Neural cell (in vitro differentiated cells): Measurements from ENCODE around the gene DSG4. TPM values are rescaled to one million over a fixed set of nuclear protein-coding genes. Genes with fewer than 3 reads are reported as not detected.

Experiments used
- H2AFZ ChIP-seq: fragments of 200-600, 300-800 bp; sonication (generic), shearing (Covaris generic); 2 replicates; pipeline ENCODE4 v1.6.0; 2014; ENCODE audit warnings: low read depth, mild to moderate bottlenecking, antibody characterized with exemption, low read length, moderate library complexity
- H3F3A ChIP-seq: fragments of 200-600 bp; shearing (Covaris generic); 2 replicates; pipeline ENCODE4 v1.6.1; 2016; ENCODE audit warnings: mild to moderate bottlenecking, moderate library complexity, mixed read lengths, antibody characterized with exemption, low read length; ENCODE audit not compliant: insufficient read depth, poor library complexity, severe bottlenecking
- H3K27ac ChIP-seq: fragments of 200-600, 300-800 bp; sonication (generic), shearing (Covaris generic); 2 replicates; pipeline ENCODE4 v1.5.1; 2014; ENCODE audit warnings: mild to moderate bottlenecking, low read length, moderate library complexity
- H3K27me3 ChIP-seq: fragments of 300-800, 200-600 bp; sonication (generic), shearing (Covaris generic); 2 replicates; pipeline ENCODE4 v1.6.0; 2014; ENCODE audit warnings: mild to moderate bottlenecking, low read depth, low read length, moderate library complexity; ENCODE audit not compliant: insufficient read depth
- H3K36me3 ChIP-seq: fragments of 300-800, 200-600 bp; sonication (generic), shearing (Covaris generic); 2 replicates; pipeline ENCODE4 v1.5.1; 2014; ENCODE audit warnings: mild to moderate bottlenecking, antibody characterized with exemption, low read length, moderate library complexity; ENCODE audit not compliant: insufficient read depth
- H3K4me2 ChIP-seq: fragments of 300-800, 200-600 bp; sonication (generic), shearing (Covaris generic); 2 replicates; pipeline ENCODE4 v1.6.0; 2014; ENCODE audit warnings: mild to moderate bottlenecking, low read length
- H3K4me3 ChIP-seq: fragments of 300-800, 200-600 bp; sonication (generic), shearing (Covaris generic); 2 replicates; pipeline ENCODE4 v1.5.1; 2014; ENCODE audit warnings: mild to moderate bottlenecking, low read length, moderate library complexity
- H3K79me2 ChIP-seq: fragments of 200-600 bp; shearing (Covaris generic); replicated peaks from 2 replicates; pipeline ENCODE4 v1.6.0; 2014; ENCODE audit warnings: mild to moderate bottlenecking, low read length, moderate library complexity; ENCODE audit not compliant: insufficient read depth
- H3K9ac ChIP-seq: fragments of 300-800, 200-600 bp; sonication (generic), shearing (Covaris generic); 2 replicates; pipeline ENCODE4 v1.6.1; 2016; ENCODE audit warnings: mild to moderate bottlenecking, low read length, mixed read lengths
- H3K9me2 ChIP-seq: fragments of 200-600 bp; shearing (Covaris generic); 2 replicates; pipeline ENCODE4 v1.6.1; 2016; ENCODE audit warnings: mild to moderate bottlenecking, low read length, mixed read lengths; ENCODE audit not compliant: insufficient read depth
- H3K9me3 ChIP-seq: fragments of 200-600, 300-800 bp; sonication (generic), shearing (Covaris generic); 2 replicates; pipeline ENCODE4 v1.6.1; 2016; ENCODE audit warnings: mild to moderate bottlenecking, mixed run types, low read length, moderate library complexity, mixed read lengths
- H4K20me1 ChIP-seq: fragments of 200-600 bp; shearing (Covaris generic); 2 replicates; pipeline ENCODE4 v1.6.1; 2016; ENCODE audit warnings: mild to moderate bottlenecking, mixed run types; ENCODE audit not compliant: insufficient read depth
- CTCF ChIP-seq: fragments of 450-650 bp; IDR thresholded peaks from 2 replicates; pipeline ENCODE4 v1.5.1; 2014; ENCODE audit warnings: antibody characterized with exemption, mild to moderate bottlenecking, moderate library complexity; ENCODE audit not compliant: poor library complexity, severe bottlenecking
- EP300 ChIP-seq: fragments of 450-650 bp; conservative IDR thresholded peaks from 2 replicates; pipeline ENCODE4 v1.6.1; 2014; ENCODE audit warnings: antibody characterized with exemption, mild to moderate bottlenecking, moderate library complexity; ENCODE audit not compliant: poor library complexity, severe bottlenecking
- EZH2 ChIP-seq: fragments of 200-600, 300-800 bp; shearing (Covaris generic), sonication (generic); IDR thresholded peaks from 2 replicates; pipeline ENCODE4 v1.6.1; 2014; ENCODE audit warnings: antibody characterized with exemption, low read length, borderline replicate concordance, mild to moderate bottlenecking; ENCODE audit not compliant: insufficient read depth, poor library complexity, severe bottlenecking
- MXI1 ChIP-seq: fragments of 450-650 bp; conservative IDR thresholded peaks from 2 replicates; pipeline ENCODE4 v1.6.1; 2014; ENCODE audit warnings: antibody characterized with exemption, mild to moderate bottlenecking; ENCODE audit not compliant: poor library complexity, severe bottlenecking
- POLR2AphosphoS5 ChIP-seq: IDR thresholded peaks from 2 replicates; pipeline ENCODE4 v1.6.1; 2012
- RAD21 ChIP-seq: fragments of 450-650 bp; conservative IDR thresholded peaks from 2 replicates; pipeline ENCODE4 v1.6.1; 2014; ENCODE audit warnings: antibody characterized with exemption, mild to moderate bottlenecking, moderate library complexity
- REST ChIP-seq: IDR thresholded peaks from 2 replicates; pipeline ENCODE4 v1.6.1; 2012; ENCODE audit warnings: borderline replicate concordance
- SMC3 ChIP-seq: fragments of 450-650 bp; conservative IDR thresholded peaks from 2 replicates; pipeline ENCODE4 v1.6.1; 2014; ENCODE audit warnings: antibody characterized with exemption, mild to moderate bottlenecking, moderate library complexity; ENCODE audit not compliant: poor library complexity
- TAF1 ChIP-seq: IDR thresholded peaks from 2 replicates; pipeline ENCODE4 v1.6.1; 2012; ENCODE audit warnings: low read depth
- polyA plus RNA-seq: library from polyadenylated mRNA; depleted of rRNA; stranded (reverse); fragments of >200 nt; gene quantifications from 2 replicates; pipeline ENCODE4 v1.2.3, GENCODE V29; 2014

The DSG4 gene
- polyA plus RNA-seq, 1 donor from 2014 or later, result not detected

GRCh38 chr18:31380912-31381311 is 4.3 kb downstream of the DSG4 start:
- H3K79me2 ChIP-seq, result no peaks in the 10 kb centered on the region
- no peak overlapping the region for H2AFZ ChIP-seq
- H3K9me2 ChIP-seq, result no peaks in the 10 kb centered on the region
- H3F3A ChIP-seq, result no peaks in the 10 kb centered on the region
- H3K27me3 ChIP-seq, result no peaks in the 10 kb centered on the region
- H3K4me2 ChIP-seq, result no peak overlapping the region
- H3K9me3 ChIP-seq, result no peaks in the 10 kb centered on the region
- no peak overlapping the region for H3K4me3 ChIP-seq
- no peaks in the 10 kb centered on the region for H4K20me1 ChIP-seq
- no peak for TF ChIP-seq RAD21
- no peak for TF ChIP-seq POLR2AphosphoS5
- TF ChIP-seq MXI1, result no peak
- TF ChIP-seq EP300, result no peak
- no peak for TF ChIP-seq REST
- TF ChIP-seq EZH2, result no peak
- TF ChIP-seq SMC3, result no peak
- no peak for TF ChIP-seq CTCF
- no peak for TF ChIP-seq TAF1
- H3K27ac ChIP-seq, result no peak overlapping the region
- no peaks in the 10 kb centered on the region for H3K36me3 ChIP-seq
- no peak overlapping the region for H3K9ac ChIP-seq

- H3K27me3 ChIP-seq, result no peaks in the 10 kb centered on the region
- TF ChIP-seq SMC3, result no peak
- TF ChIP-seq TAF1, result no peak
- no peak for TF ChIP-seq MXI1
- no peak for TF ChIP-seq CTCF
- no peak for TF ChIP-seq EP300
- no peak for TF ChIP-seq POLR2AphosphoS5
- no peak for TF ChIP-seq REST
- TF ChIP-seq RAD21, result no peak
- TF ChIP-seq EZH2, result no peak
Observed at GRCh38 chr18:31382107-31382506, 5.5 kb downstream of the DSG4 start.

More at GRCh38 chr18:31382107-31382506, 5.5 kb downstream of the DSG4 start:
- no peak overlapping the region for H2AFZ ChIP-seq
- no peaks in the 10 kb centered on the region for H3K79me2 ChIP-seq
- no peaks in the 10 kb centered on the region for H3F3A ChIP-seq
- no peak overlapping the region for H3K9ac ChIP-seq
- H3K4me2 ChIP-seq, result no peak overlapping the region
- H3K9me3 ChIP-seq, result no peaks in the 10 kb centered on the region
- H3K27ac ChIP-seq, result no peak overlapping the region
- H3K9me2 ChIP-seq, result no peaks in the 10 kb centered on the region
- H3K4me3 ChIP-seq, result no peak overlapping the region
- H3K36me3 ChIP-seq, result no peaks in the 10 kb centered on the region
- H4K20me1 ChIP-seq, result no peaks in the 10 kb centered on the region
